Stimulated activated CD8-positive, alpha-beta memory T cell treated with anti-CD3 and anti-CD28 coated beads, Interleukin-15, amount 100 ng/mL, for 48 hours (primary cell): ENCODE measurements around the gene DOCK10.
"Not testable (repeated sequence)": the region's sequence is repeated elsewhere in the genome, so short reads cannot be mapped to it uniquely, and the experiment has no call there.

Source experiments
- DNase-seq, 2 donors: peaks; one replicate each; pipeline ENCODE4 v3.0.0-alpha.2; 2020; ENCODE audit warnings: low read depth in 2 of 2

The DOCK10 gene

DNA sequence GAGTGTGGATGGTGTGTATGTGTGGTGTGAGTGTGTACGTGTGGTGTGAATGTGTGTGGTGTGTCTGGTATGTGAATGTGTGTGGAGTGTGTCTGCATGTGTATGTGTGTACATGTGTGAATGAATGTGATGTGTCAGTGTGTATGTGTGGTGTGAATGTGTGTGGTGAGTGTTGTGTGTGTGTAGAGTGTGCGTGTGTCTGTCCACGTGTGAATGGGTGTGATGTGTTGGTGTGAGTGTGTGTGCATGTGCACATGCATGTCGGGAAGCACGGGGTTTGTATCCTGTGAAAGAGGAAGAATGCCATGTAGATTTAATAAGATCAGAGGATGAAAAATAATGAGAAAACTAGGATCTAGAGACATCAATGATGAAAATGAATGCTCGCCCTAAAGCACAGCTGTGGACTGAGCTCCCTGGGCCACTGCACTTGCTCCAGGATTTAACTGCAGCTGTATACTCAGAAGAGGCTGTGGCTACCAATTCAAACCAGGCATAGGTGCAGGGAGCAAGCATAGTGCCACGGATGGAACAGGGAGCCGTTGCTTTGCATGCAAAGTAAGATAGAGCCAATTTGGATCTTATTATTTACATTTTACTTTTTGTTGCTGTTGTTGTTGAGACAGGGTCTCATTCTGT is 122.7 kb downstream of the DOCK10 start:
- no peak for DNase-seq

DNA sequence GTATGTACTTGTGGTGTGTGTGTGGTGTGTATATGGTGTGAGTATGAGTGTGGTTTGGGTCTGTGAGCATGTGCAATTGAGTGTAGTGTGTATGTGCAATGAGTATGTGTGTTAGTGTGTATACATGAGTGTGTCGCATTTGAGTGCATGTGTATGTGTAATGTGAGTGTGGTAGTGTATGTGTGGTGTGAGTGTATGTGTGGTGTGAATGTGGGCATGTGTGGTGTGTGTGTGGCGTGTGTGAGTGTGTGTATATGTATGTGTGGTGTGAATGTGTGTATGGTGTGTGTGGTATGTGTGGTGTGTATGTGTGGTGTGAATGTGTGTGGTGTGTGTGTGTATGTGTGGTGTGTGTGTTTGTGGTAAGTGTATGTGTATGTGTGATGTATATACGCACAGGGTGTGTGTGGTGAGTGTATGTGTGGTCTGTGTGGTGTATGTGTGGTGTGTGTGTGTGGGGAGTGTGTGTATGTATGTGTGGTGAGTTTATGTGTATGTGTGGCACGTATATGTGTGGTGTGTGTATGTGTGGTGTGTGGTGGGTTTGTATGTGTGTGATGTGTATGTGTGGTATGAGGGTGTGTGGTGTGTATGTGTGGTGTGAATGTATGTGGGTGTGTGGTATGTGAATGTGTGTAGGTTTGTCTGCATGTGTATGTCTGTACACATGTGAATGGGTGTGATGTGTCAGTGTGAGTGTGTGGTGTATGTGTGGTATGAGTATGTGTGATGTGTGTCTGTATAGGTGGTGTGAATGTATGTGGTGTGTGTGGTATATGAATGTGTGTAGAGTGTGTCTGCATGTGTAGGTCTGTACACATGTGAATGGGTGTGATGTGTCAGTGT is 123.4 kb downstream of the DOCK10 start:
- DNase-seq, result no peak

DNA sequence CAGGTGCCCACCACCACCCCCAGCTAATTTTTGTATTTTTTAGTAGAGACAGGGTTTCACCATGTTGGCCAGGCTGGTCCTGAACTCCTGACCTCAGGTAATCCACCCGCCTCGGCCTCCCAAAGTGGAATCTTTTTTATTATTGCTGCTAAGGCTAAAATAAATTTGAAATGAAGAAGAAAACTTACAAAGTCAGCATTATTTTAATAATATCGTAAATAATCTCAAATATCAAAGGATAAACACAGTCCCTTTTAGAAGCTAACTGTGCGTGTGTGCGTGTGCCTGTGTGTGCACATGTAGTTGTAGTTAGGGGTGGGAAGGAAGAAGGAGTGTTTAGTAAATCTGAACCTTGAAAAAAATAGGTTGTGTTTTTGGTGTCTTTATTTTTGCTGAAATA is 125.0 kb downstream of the DOCK10 start:
- DNase-seq, result not testable (repeated sequence)

GRCh38 chr2:224915136-224915535 is 127.1 kb downstream of the DOCK10 start:
- DNase-seq, result no peak

GRCh38 chr2:224910574-224910925 is 131.7 kb downstream of the DOCK10 start:
- DNase-seq, result no peak

GRCh38 chr2:224909885-224910573 is 132.2 kb downstream of the DOCK10 start:
- DNase-seq, result peak in 1 of 2 donors; percentile 22

GRCh38 chr2:224908818-224909217 is 133.4 kb downstream of the DOCK10 start:
- DNase-seq, result no peak

DNA sequence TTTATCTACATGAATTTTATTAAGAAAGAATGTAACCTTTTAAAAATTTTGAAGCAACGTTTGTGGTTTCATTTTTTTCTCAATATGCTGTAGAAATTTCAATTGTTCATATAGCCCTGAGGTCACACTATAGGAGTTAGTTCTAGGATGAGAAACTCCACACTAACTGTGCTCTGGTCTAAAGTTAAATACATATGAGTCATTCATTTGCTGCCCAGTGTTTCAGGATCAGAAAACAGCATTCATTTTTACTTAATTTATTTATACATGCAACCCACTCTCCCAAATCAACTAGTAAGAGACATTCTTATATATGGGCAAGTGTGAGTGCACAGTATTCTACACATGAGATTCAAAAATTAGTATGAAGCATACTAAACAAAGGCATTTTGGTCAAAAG is 137.9 kb downstream of the DOCK10 start:
- DNase-seq, result no peak

- DNase-seq, result no peak
These were observed 138.6 kb downstream of the DOCK10 start for GRCh38 chr2:224903621-224904020.

DNA sequence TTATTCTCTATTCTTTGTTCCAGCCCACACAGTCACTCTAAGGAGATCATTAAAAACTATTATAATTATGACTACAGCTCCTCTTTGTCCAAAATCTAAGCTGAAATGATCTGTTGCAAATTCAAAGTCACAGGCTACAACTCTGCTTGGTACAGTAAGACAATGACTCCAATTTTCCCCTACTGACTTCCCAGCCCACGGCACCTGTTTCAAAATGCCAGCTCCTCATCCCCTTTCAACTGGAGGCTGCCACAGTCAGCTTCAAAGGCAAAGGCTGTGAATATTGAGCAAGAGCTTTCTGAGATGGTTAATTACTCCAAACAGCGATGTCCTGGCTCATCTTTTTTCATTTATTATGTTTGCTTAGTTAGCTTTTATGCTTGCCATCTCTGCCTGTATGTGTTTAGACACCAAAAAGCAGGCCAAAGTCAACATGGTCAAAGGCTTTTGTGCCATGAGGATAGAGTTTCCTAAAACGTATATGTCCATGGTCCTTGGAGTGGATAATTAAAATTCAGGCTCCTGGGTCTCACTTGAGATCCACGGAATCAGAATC is 141.1 kb downstream of the DOCK10 start:
- no peak for DNase-seq

- DNase-seq, result no peak
These were observed 146.9 kb downstream of the DOCK10 start for GRCh38 chr2:224895377-224895776.

GRCh38 chr2:224894356-224894755 is 147.9 kb downstream of the DOCK10 start:
- no peak for DNase-seq

- no peak for DNase-seq
These were observed 148.4 kb downstream of the DOCK10 start for GRCh38 chr2:224893848-224894247.

- no peak for DNase-seq
These were observed 149.6 kb downstream of the DOCK10 start for GRCh38 chr2:224892574-224893204.

DNA sequence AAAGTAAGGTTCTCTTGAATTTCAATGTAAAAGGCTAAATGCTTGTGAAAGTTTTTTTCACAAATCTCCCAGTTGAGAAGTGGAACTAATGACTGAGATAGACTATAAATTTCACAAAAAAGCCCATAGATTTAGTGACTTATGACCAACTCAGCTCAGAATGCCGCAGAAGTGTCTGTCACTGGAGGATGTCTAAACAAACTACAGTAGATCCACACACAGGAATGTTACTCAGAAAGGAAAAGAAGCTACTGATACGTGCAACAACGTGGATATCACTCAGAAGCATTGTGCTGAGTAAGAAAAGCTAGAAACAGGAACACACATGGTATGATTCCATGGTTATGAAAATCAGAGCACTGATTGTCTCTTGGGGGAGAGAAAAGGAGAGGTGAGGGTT is 151.9 kb downstream of the DOCK10 start:
- DNase-seq, result no peak

DNA sequence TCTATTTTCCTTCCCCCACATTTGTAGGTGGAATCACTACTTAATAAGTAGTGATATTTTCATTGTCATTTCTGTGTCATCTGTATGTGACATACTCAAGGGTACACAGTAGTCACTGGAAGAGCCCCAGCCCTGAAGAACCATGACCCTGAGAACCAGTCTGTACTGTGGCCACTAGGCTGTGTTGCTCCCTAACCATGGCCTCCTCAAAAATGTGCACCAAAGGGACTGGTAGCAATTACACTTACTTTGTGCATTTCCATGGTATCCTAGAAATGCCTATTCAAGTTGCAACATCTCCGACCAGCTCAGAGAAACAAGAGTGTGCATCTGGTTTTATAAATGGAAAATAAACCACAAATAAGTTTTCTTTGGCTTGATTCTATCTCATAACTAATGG is 155.1 kb downstream of the DOCK10 start:
- no peak for DNase-seq

DNA sequence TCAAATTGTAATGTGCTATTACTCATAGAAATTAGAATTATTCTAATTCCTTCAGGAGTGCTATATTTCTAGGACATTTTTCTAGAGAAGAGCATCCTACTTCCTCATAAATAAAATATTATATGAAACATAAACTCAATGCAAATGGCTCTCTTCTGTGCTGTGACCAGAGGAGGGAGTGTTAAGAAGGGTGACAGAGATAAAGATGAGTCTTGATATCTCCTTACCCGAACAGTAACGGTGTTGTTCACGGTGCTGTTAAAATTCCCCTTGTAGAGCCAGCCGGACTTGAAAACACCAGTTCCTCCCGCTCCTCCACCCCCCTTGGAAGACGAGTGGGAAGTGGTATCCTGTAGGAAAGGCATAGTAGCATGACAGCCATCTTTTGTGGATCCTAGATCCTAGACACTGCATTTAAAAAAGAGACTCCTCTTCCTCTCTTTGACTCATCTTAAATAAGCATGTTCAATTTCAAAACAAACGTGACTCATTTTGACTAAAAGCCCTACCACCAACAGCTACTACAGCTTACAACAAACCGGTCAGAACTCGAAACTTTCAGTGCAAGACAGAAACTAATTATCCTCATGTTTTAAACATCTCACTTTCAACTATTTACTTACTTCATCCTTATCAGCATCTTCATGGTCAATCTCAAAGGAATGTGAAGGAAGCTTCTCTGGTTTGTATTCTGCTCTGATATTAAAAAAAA is 156.3 kb downstream of the DOCK10 start:
- DNase-seq, result no peak

DNA sequence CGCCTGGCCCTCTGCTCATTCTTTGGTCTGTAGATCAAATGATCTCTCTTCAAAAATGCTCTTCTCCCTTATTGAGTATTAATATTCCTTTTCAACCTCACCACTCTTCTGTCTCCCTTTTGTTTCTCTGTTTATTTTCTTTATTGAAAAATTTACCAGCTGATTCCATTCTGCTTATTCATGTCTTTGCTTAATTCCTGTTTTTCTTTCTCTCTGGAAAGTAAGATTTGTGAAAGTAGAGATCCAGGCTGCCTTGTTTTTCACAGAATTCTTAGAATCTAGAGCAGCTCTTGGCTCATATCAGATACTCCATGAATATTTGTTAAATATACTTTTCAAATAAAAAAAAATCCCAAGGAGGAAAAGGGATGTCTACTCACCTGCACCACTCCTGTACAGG is 157.0 kb downstream of the DOCK10 start:
- no peak for DNase-seq

- DNase-seq, result no peak
These were observed 158.1 kb downstream of the DOCK10 start for GRCh38 chr2:224884188-224884587.

DNA sequence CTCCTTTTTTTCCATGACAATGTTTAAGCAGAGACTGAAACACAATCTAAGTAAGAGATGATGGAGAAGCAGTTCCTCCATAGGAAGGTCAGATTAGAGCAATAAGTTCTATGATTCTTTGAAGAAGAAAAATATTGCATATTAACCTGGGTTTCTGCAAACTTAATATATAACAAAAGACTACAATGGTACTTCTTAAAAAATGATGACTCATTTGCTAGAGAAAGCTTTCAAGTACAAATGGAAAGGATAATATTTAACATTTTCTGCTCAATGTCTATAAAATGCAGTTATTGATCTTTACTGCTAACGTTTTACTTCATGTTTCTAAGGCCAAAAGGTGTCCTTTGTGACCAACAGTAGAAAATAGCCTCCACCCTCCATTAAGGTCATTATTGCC is 158.6 kb downstream of the DOCK10 start:
- DNase-seq, result no peak

GRCh38 chr2:224883172-224883516 is 159.1 kb downstream of the DOCK10 start:
- no peak for DNase-seq
